Adrenal gland (tissue), 12 donors: ENCODE data around the gene PTPRN2. TPM values are rescaled to one million over a fixed set of nuclear protein-coding genes. Genes with fewer than 3 reads are reported as not detected.

Experiments
- DNase-seq, 7 donors: peaks; one replicate each; pipeline ENCODE4 v3.0.0-alpha.2; 2019 to 2020
- H3K27ac ChIP-seq, 5 donors: fragments of 200-600 bp; sonication (generic) in 4 of 5; 1 replicate in 3 of 5; 2 replicates in 2 of 5; pipeline versions ENCODE4 v1.5.1 to v1.8.0; 2016 to 2020; ENCODE audit warnings: mild to moderate bottlenecking in 1 of 5
- H3K27me3 ChIP-seq: fragments of 200-600 bp; 2 replicates; pipeline ENCODE4 v1.8.0; 2021
- H3K36me3 ChIP-seq, 2 donors: fragments of 200-600 bp; replicated peaks in 1 of 2; 1 replicate in 1 of 2; 2 replicates in 1 of 2; pipeline versions ENCODE4 v1.5.1 to v1.8.0; 2018 to 2022
- H3K4me1 ChIP-seq, 2 donors: fragments of 200-600 bp; replicated peaks in 1 of 2; 1 replicate in 1 of 2; 2 replicates in 1 of 2; pipeline versions ENCODE4 v1.5.1 to v1.8.0; 2018 to 2021
- H3K4me3 ChIP-seq, 4 donors: fragments of 200-600 bp; sonication (generic) in 3 of 4; one replicate each; pipeline ENCODE4 v1.5.1; 2016 to 2018
- H3K9me3 ChIP-seq, 3 donors: fragments of 200-600 bp; sonication (generic) in 1 of 3; replicated peaks in 1 of 3; 1 replicate in 2 of 3; 2 replicates in 1 of 3; pipeline versions ENCODE4 v1.5.1 to v1.8.0; 2016 to 2021
- CTCF ChIP-seq, 6 experiments: fragments of 450-650 bp in 4 of 6; fragments of 200-600 bp in 2 of 6; sonication (generic) in 1 of 6; IDR thresholded peaks; 1 replicate in 5 of 6; 2 replicates in 1 of 6; pipeline versions ENCODE4 v1.5.1 to v1.8.0; 2016 to 2021; ENCODE audit warnings: antibody characterized with exemption in 6 of 6, mild to moderate bottlenecking in 2 of 6, moderate library complexity in 1 of 6
- POLR2A ChIP-seq, 2 donors: fragments of 450-650 bp; IDR thresholded peaks; one replicate each; pipeline ENCODE4 v1.6.1; 2017; ENCODE audit warnings: antibody characterized with exemption in 2 of 2, mild to moderate bottlenecking in 2 of 2, moderate library complexity in 1 of 2
- WGBS, 4 donors: extraction: QIAGEN DNeasy Blood & Tissue Kit in 2 of 4; methylation state at CpG; one replicate each; pipeline versions ENCODE4 v1.1.5 to v1.1.7; 2013 to 2017; 5-methylcytosine and 5-hydroxymethylcytosine counted together
- intact Hi-C, 2 donors: fragments of 100-400 bp; cut with DNase I; formaldehyde crosslinking; loops; one replicate each; pipeline versions ENCODE4 v1.14.1 to v1.15.0; 2022 to 2023
- polyA plus RNA-seq, 3 donors: library from polyadenylated mRNA; stranded (reverse); fragments of 200-250 nt in 2 of 3; fragments of 350-450 nt in 1 of 3; fragmentation: Illumina TruSeq in 1 of 3; extraction: RNeasy Lipid Tissue Mini Kit (QIAGEN cat#74804) in 1 of 3; gene quantifications; one replicate each; pipeline ENCODE4 v1.2.3, GENCODE V29; 2013 to 2014
- total RNA-seq, 9 donors: library from RNA; depleted of rRNA in 4 of 9; stranded (reverse); fragments of >200 nt in 4 of 9; fragments of 120-200 nt in 1 of 9; fragmentation: NEBNext Ultra II Directional in 1 of 9; extraction: Animal tissue kit (Norgen Biotek cat#: 25700) in 1 of 9; gene quantifications; one replicate each; pipeline versions ENCODE4 v1.1.0 to v1.2.4, GENCODE V29; 2013 to 2023
- donor health status: healthy with polysubstance abuse.
- donor health status: Bipolar disorder and iron deficiency.
- donor health status: DM: yes; HTN: yes; CAD: no.
- donor health status: DM: no; HTN: no; CAD: no.
- donor health status: DM: no; HTN: no; CAD: no.
- donor health status: DM: yes; HTN: yes; CAD: no.

PTPRN2 gene
- total and polyA plus RNA-seq, 12 donors = 2.2 to 16.2 (median 3.4) TPM

- no peaks in the 10 kb centered on the region for H3K9me3 ChIP-seq
- TF ChIP-seq CTCF (IDR thresholded peaks at IDR 0.05) (no peak), POLR2A (IDR thresholded peaks at IDR 0.05) (no peak)
- H3K4me1 ChIP-seq = no peaks in the 10 kb centered on the region
- no peak overlapping the region for H3K27ac ChIP-seq
- H3K27me3 ChIP-seq = no peaks in the 10 kb centered on the region
- intact Hi-C loops = no loop called here
- no peak for DNase-seq
- H3K4me3 ChIP-seq = no peak overlapping the region
- no peaks in the 10 kb centered on the region for H3K36me3 ChIP-seq
- WGBS, 4 donors = 52 to 61% (median 57%) methylated on average over 11 of the region's 11 CpGs
Observed at GRCh38 chr7:158384746-158385145, 202.9 kb downstream of the PTPRN2 start.

GRCh38 chr7:158383665-158384064 lies 204.0 kb downstream of the PTPRN2 start:
- no peak for DNase-seq
- no peaks in the 10 kb centered on the region for H3K9me3 ChIP-seq
- H3K27me3 ChIP-seq = no peaks in the 10 kb centered on the region
- WGBS, 4 donors = 71 to 87% (median 77%) methylated on average over 8 of the region's 8 CpGs
- TF ChIP-seq POLR2A (IDR thresholded peaks at IDR 0.05) (no peak), CTCF (IDR thresholded peaks at IDR 0.05) (no peak)
- no peaks in the 10 kb centered on the region for H3K4me1 ChIP-seq
- intact Hi-C loops = no loop called here
- no peak overlapping the region for H3K4me3 ChIP-seq
- no peak overlapping the region for H3K27ac ChIP-seq
- H3K36me3 ChIP-seq = no peaks in the 10 kb centered on the region

- intact Hi-C loops = no loop called here
- no peak overlapping the region for H3K4me3 ChIP-seq
- no peaks in the 10 kb centered on the region for H3K36me3 ChIP-seq
- H3K27ac ChIP-seq = no peak overlapping the region
- WGBS, 4 donors = 49 to 61% (median 51%) methylated on average over 8 to 10 of the region's 10 CpGs
- H3K4me1 ChIP-seq = no peaks in the 10 kb centered on the region
- no peaks in the 10 kb centered on the region for H3K9me3 ChIP-seq
- no peak for DNase-seq
- TF ChIP-seq POLR2A (IDR thresholded peaks at IDR 0.05) = no peak
- no peak for TF ChIP-seq CTCF (IDR thresholded peaks at IDR 0.05)
- H3K27me3 ChIP-seq = no peaks in the 10 kb centered on the region
Observed at GRCh38 chr7:158382363-158383254, 205.0 kb downstream of the PTPRN2 start.

- no peak overlapping the region for H3K27ac ChIP-seq
- no peak overlapping the region for H3K4me3 ChIP-seq
- H3K9me3 ChIP-seq = no peaks in the 10 kb centered on the region
- no peaks in the 10 kb centered on the region for H3K27me3 ChIP-seq
- TF ChIP-seq CTCF (IDR thresholded peaks at IDR 0.05) (no peak), POLR2A (IDR thresholded peaks at IDR 0.05) (no peak)
- H3K36me3 ChIP-seq = no peaks in the 10 kb centered on the region
- intact Hi-C loops = no loop called here
- WGBS, 4 donors = 60 to 94% (median 88%) methylated on average over 1 to 3 of the region's 3 CpGs
- H3K4me1 ChIP-seq = no peaks in the 10 kb centered on the region
- no peak for DNase-seq
Observed at GRCh38 chr7:158381956-158382355, 205.7 kb downstream of the PTPRN2 start.
